Stimulated activated CD8-positive, alpha-beta memory T cell treated with anti-CD3 and anti-CD28 coated beads, Interleukin-4, amount 100 ng/mL, for 1 hour (primary cell): ENCODE results near the gene MTCP1.

Experiments used
- DNase-seq, 2 donors: peaks; one replicate each; pipeline ENCODE4 v3.0.0-alpha.2; 2020; ENCODE audit warnings: low read depth in 2 of 2, low spot score in 1 of 2

Gene MTCP1

GRCh38 chrX:155054255-155054654 is 16.7 kb downstream of the MTCP1 start:
- DNase-seq: no peak

DNA sequence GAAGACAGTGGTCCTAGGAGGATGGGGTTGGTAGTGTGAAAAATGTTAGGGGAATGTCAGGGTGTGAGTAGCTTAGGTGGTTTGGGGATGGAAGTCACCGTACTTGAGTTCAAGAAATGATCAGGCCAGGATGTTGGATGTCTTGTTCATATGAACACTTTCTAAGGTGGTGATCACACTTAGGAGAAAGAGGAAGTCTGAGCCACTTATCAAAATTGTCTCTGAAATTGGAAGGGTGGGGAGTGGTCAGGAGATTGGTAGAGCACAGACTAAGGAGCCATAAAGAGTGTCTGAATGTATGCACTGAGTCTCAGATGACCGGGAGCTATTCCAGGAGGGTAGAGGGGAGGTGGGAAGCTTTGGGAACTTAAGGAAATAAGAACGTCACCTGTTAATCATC is 17.3 kb downstream of the MTCP1 start:
- DNase-seq: no peak

- no peak for DNase-seq
Measured at GRCh38 chrX:155052738-155053498, 18.0 kb downstream of the MTCP1 start.

GRCh38 chrX:155048977-155049619 is 21.8 kb downstream of the MTCP1 start:
- DNase-seq: no peak

DNA sequence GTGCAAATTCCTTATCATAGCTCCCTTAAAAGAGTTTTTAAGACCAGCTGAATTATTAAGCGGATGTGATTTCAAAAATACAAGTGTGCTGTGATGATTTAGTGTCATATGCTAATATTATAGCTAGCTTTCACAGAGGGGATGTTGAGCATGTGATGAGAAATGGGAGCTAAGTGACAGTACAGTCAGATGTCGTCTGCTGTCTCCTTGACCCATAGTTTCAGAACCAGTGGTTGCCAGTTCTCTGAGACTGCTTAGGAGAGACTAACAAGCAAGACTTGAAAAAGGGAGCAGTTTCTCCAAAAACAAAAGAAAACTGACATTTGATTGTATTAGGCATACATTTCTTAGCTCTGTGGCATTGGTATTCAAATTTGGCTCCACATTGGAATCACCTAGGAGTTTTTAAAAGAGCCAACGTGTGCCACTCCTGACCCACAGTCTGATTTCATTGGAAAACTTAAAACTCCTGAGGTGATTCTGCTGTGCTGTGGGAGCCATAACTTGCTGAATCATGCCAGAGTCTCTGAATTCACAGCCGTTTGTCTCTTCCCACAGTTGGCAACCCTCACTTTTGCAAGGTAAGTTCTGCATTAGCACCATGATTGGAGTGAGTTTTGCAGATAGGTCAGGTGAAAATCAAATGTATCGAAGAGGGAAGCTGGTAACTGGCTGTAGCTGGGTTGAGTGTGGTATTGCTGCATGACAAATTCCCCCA is 24.0 kb downstream of the MTCP1 start:
- no peak for DNase-seq

- DNase-seq: no peak
Measured at GRCh38 chrX:155046129-155046810, 24.7 kb downstream of the MTCP1 start.

DNA sequence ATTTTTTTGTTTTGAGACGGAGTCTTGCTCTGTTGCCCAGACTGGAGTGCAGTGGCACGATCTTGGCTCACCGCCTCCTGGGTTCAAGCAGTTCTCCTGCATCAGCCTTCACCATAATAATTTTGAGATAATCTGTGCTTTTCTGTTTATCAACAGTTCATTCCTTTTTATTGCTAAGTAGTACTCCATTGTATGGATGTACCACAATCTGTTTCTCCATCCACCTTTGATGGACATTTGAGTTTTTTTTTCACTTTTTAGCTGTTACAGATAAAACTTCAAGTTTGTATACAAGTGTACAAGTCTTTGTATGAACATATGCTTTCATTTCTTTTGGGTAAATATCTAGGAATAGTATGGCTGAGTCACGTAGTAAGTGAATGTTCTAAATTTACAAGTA is 35.2 kb downstream of the MTCP1 start:
- no peak for DNase-seq

DNA sequence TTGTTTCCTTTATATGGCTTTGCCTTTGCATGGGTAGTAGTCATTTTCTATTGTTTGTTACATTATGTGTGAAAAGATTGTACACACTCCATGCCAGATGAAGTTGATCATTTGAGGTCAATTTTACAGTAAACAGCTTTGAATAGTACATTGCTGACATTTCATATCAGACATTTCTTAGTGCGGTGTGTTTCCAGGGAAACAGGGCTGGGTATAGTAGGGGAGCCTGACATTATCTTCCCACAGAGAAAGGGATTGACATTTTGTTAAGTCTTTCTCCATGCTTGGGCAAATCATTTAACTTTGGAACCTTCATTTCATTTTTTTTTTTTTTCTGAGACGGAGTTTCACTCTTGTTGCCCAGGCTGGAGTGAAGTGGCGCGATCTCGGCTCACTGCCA is 39.3 kb downstream of the MTCP1 start:
- DNase-seq: no peak

GRCh38 chrX:155028877-155029291 is 42.1 kb downstream of the MTCP1 start:
- DNase-seq: no peak

DNA sequence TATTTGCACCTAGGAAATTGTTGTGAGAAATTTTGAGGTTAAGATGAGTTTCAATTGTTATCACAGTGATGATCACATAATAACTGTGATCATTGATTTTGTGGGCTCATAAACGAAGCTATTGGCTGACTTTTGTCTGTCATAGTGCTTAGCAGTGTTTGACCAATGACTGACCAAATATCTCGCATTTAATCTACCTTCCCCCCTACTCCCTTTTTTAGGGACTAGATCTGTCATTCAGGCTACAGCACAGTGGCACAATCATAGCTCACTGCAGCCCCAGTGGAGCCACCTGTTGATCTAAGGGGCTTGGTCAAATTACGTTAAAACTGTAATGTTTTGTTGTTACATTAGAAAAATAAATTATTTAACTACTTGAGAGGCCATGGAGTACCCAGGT is 42.8 kb downstream of the MTCP1 start:
- DNase-seq: no peak

GRCh38 chrX:155027509-155028066 is 43.3 kb downstream of the MTCP1 start:
- no peak for DNase-seq

GRCh38 chrX:155026727-155027508 is 44.0 kb downstream of the MTCP1 start, which contains the start of gene FUNDC2:
Gene FUNDC2 (plus strand): TSS chrX:155026844. CDS start chrX:155026939, 95 bp downstream.
- DNase-seq: peak; percentile 79 to 88

- DNase-seq: no peak
Measured at GRCh38 chrX:155026420-155026726, 44.6 kb downstream of the MTCP1 start.

DNA sequence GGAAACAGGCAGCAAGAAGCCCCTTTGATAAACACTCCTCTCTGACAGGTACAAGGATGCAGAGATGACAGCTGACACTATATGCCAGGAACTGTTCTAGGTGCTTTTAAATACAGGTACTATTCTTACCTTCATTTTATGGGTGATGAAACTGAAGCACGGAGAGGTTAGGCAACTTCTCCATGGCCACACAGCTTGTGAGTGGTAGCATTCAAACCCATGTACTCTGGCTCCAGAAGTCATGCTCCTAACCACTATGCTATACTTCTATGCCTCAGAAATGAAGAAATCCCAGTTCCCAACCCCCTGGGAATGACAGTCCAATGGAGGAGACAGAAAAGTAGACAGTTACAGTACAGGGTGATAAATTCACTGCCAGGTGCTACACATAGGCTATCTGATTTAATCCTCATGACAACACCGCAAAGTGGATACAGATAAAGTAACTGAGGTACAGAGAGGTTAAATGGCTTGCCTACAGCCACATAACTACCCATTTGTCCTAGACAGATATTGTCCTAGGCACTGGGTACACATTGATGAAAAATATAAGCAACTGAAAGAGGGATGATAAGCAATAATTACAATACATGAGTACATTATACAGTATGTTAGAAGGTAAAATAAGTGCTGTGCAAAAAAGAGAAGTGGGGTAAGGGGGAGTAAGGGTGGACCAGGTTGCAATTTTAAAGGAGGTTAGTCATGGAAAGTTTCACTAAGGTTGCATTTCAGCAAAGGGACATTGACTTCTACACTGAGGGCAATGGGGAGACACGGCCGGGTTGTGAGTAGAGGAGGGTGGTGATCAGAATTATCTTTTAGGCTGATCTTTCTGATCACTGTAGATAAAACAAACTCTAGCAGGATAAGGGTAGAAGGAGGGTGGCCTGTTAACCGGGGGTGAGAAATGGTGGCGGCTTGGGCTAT is 46.8 kb downstream of the MTCP1 start:
- no peak for DNase-seq

- DNase-seq: no peak
Measured at GRCh38 chrX:155022585-155022984, 48.4 kb downstream of the MTCP1 start, which contains the start of gene F8. Gene F8 (minus strand): TSS chrX:155022723. CDS start chrX:155022552, 171 bp downstream.

DNA sequence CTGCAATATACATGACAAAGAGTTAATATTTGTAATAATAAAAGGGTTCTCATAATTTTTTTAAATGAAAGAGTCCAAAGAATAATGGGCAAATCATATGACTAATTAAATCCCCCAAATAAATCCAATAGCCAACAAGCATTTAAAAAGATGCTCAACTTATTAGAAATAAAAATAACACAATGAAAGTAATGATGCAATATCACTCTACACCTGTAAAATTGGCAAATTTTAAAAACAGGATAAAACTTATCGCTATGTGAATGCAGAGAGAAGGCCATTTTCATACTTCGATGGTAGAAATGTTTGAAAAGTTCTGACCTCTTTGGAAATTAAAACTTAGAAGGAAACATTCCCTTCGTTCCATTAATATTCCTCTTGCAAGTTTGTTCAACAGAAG is 50.3 kb downstream of the MTCP1 start:
- no peak for DNase-seq
